Umbilical cord (tissue), 2 donors: ENCODE measurements around the gene SYP. TPM values are rescaled to one million over a fixed set of nuclear protein-coding genes. Genes with fewer than 3 reads are reported as not detected.

Experiments used
- DNase-seq: peaks from one replicate; pipeline ENCODE4 v3.0.0-alpha.2; 2015; ENCODE audit warnings: low spot score
- total RNA-seq: library from RNA; depleted of rRNA; stranded (reverse); fragments of >200 nt; gene quantifications from one replicate; pipeline ENCODE4 v1.2.3, GENCODE V29; 2014; ENCODE audit warnings: low replicate concordance; ENCODE audit not compliant: insufficient read depth

The SYP gene
- total RNA-seq, result 0.24 TPM

GRCh38 chrX:49199906-49200771, at the start of gene SYP:
SYP (minus strand) TSS chrX:49200193; CDS start chrX:49200186, 7 bp downstream.
- DNase-seq, result peak; percentile 83

GRCh38 chrX:49249616-49250015, 49.6 kb upstream of the SYP start:
- DNase-seq, result no peak

- no peak for DNase-seq
These were observed 49.1 kb upstream of the SYP start for GRCh38 chrX:49249071-49249470.

GRCh38 chrX:49247916-49248811, 48.2 kb upstream of the SYP start:
- DNase-seq, result peak; percentile 66

- no peak for DNase-seq
These were observed 47.4 kb upstream of the SYP start for GRCh38 chrX:49247346-49247745.

GRCh38 chrX:49246541-49246940, 46.5 kb upstream of the SYP start:
- no peak for DNase-seq

- no peak for DNase-seq
These were observed 44.2 kb upstream of the SYP start for GRCh38 chrX:49244207-49244606.

GRCh38 chrX:49243166-49243565, 43.2 kb upstream of the SYP start:
- no peak for DNase-seq

- DNase-seq, result no peak
These were observed 42.6 kb upstream of the SYP start for GRCh38 chrX:49242545-49243066.

GRCh38 chrX:49238735-49239134, 38.7 kb upstream of the SYP start:
- no peak for DNase-seq

- DNase-seq, result no peak
These were observed 37.1 kb upstream of the SYP start for GRCh38 chrX:49237060-49237459.

GRCh38 chrX:49233887-49234555, 34.0 kb upstream of the SYP start:
- DNase-seq, result no peak

- DNase-seq, result no peak
These were observed 33.2 kb upstream of the SYP start, which contains the start of gene CACNA1F for GRCh38 chrX:49233176-49233575. CACNA1F (minus strand) TSS chrX:49233340; CDS start chrX:49233309, 31 bp downstream.

- no peak for DNase-seq
These were observed 32.5 kb upstream of the SYP start for GRCh38 chrX:49232525-49232924.

GRCh38 chrX:49231333-49232000, 31.5 kb upstream of the SYP start:
- DNase-seq, result no peak

GRCh38 chrX:49230500-49231232, 30.7 kb upstream of the SYP start:
- peak; percentile 15 for DNase-seq

- no peak for DNase-seq
These were observed 28.2 kb upstream of the SYP start for GRCh38 chrX:49228185-49228584.

- no peak for DNase-seq
These were observed 27.7 kb upstream of the SYP start for GRCh38 chrX:49227726-49228125.

- no peak for DNase-seq
These were observed 27.0 kb upstream of the SYP start for GRCh38 chrX:49226946-49227345.

- no peak for DNase-seq
These were observed 25.9 kb upstream of the SYP start for GRCh38 chrX:49225858-49226257.
